ENCODE measurements around the gene FNBP1.

FNBP1 gene

DNA sequence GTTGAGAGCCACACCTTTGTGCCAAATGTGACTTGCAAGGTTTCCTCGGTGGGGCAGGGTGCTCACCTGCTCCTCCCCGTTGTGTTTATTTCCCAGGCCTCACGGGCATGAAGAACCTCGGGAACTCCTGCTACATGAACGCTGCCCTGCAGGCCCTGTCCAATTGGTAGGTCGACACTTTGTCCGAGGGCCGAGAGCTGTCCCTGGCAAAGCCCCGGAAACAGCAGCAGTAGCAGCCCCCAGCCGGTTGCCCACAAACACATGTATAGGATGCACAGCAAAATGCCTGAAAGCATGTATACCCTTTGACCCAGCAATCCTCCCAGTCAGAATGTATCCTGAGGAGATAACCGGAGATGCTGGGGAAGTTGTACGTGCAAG is 181.6 kb downstream of the FNBP1 start:
- H3K4me3 ChIP-seq (ENCODE audit: low read depth, low read length): no peak overlapping the region
- DNase-seq (ENCODE audit: low read depth): no peak
- TF ChIP-seq, protein P1, sequence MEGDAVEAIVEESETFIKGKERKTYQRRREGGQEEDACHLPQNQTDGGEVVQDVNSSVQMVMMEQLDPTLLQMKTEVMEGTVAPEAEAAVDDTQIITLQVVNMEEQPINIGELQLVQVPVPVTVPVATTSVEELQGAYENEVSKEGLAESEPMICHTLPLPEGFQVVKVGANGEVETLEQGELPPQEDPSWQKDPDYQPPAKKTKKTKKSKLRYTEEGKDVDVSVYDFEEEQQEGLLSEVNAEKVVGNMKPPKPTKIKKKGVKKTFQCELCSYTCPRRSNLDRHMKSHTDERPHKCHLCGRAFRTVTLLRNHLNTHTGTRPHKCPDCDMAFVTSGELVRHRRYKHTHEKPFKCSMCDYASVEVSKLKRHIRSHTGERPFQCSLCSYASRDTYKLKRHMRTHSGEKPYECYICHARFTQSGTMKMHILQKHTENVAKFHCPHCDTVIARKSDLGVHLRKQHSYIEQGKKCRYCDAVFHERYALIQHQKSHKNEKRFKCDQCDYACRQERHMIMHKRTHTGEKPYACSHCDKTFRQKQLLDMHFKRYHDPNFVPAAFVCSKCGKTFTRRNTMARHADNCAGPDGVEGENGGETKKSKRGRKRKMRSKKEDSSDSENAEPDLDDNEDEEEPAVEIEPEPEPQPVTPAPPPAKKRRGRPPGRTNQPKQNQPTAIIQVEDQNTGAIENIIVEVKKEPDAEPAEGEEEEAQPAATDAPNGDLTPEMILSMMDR (IDR thresholded peaks at IDR 0.05; ENCODE audit: low read depth, low read length, missing control alignments): no peak
- in situ Hi-C loops (cut with HindIII; ENCODE audit: low sequenced_read_pairs): no loop called here

DNA sequence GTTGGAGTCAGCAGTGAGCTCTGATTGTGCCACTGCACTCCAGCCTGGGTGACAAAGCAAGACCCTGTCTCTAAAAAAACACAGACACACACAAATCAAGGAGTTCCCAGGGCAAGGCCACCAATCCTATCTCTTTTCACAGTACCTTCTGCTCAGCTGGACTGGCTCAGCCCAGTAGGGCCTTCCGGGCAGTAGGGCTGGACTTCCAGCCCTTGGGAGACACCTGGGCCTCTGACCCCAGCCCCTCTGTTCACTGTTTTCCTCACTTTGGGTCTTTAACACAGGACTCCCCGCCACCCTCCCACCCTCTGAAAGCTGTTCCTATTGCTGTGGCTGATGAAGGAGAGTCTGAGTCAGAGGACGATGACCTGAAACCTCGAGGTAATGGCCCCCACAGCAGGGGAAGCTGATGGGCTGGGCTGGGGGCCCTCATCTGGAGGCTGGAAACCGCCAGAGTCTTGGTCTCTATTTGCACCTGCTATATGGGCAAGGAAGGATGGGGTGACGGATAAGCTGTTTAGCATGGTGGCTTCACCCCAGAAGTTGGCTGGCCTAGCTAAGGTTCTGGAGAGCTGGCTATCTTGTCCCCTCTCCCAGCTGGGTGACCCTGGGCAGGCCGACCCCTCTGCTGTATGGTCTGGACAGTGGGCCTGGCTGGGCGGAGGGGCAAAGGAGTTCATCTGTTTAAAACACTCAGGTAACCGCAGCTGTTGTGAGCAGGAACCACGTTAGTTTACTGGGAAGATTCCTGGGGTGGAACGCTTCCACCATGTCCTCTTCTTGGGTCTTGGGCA is 182.1 kb downstream of the FNBP1 start:
- in situ Hi-C loops (cut with HindIII; ENCODE audit: low sequenced_read_pairs): no loop called here
- no peak for DNase-seq (ENCODE audit: low read depth)

DNA sequence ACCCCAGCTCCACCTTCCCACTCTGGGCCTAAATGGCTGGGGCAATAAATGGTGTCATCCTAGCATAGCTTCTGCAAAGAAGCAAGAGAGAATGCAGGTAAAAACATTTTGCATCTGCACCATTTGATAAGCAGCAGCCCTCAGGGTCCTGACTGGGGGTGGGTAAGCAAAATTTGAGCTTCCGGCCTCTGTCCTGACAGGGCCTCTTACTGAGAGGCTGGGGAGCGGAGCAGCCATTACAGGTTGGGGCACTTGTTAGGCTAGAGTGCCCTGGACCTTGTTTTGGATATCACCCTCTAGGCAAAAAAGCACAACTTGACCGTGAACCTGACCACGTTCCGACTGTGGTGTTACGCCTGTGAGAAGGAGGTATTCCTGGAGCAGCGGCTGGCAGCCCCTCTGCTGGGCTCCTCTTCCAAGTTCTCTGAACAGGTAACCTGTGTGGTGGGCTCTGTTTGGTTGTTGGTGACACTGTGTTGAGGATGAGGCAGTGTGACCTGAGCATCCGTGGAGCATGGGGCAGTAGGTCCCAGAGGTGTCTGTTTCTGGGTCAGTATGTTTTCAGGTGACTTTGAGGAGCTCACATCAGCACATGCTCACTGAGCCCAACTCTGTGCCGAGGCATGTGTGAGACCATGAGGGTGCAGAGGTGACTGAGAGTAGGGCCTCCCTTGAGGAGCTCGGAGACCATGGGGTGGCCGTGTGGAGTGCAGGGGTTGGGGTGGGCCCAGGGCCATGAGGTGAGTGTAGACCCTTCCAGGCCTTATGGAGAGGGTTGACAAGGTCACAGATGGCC is 184.6 kb downstream of the FNBP1 start:
- TF ChIP-seq, protein P1 (IDR thresholded peaks at IDR 0.05; ENCODE audit: low read depth, low read length, missing control alignments): no peak
- no peak overlapping the region for H3K4me3 ChIP-seq (ENCODE audit: low read depth, low read length)
- no peak for DNase-seq (ENCODE audit: low read depth)
- in situ Hi-C loops (cut with HindIII; ENCODE audit: low sequenced_read_pairs): no loop called here

More for the DNA sequence above, 182.1 kb downstream of the FNBP1 start:
- TF ChIP-seq, protein P1 (IDR thresholded peaks at IDR 0.05; ENCODE audit: low read depth, low read length, missing control alignments): no peak
- H3K4me3 ChIP-seq (ENCODE audit: low read depth, low read length): no peak overlapping the region

DNA sequence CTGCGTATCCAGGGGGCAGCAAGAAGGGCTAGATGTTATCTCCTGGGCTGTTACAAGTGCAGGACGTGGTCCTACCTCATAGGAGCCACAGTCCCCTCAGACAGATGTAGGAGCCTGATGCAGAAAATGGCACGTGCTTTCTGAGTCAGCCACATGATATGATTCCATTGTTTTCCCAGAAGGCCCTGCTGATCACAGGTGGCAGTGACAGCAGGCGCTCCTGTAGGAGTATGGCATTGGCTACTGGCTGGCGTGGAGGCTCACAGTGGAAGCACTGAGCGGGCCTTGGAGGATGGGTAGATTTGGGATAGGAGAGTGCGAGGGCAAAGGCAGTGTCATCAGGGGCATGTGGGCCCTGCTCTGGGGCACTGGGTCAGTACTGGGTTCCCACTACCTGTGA is 185.8 kb downstream of the FNBP1 start:
- no peak for DNase-seq (ENCODE audit: low read depth)
- no peak overlapping the region for H3K4me3 ChIP-seq (ENCODE audit: low read depth, low read length)
- TF ChIP-seq, protein P1 (IDR thresholded peaks at IDR 0.05; ENCODE audit: low read depth, low read length, missing control alignments): no peak
- in situ Hi-C loops (cut with HindIII; ENCODE audit: low sequenced_read_pairs): no loop called here

DNA sequence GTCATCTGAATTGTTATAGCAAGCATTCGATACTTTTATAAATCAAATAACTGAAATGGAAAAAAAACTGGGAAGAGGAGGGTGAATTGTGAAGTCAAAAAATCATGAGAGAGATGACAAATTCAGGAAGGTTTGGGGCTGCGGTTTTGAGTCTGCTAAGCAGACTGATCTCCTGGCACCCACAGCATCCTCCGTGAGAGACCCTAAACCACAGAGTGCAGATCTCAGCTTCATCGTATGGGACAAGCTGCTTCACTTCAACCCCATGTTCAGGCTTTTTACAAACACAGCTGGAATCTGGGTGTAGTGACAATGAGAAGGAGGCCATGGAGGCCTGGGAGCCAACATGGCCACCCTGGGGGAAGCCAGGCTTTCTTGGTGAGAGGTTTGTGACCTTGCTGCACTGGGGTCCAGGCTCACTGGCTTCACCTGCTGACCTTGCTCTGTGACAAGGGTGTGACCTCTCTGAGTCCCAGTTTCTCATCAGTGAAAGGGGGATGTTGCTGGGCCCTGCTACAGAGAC is 188.3 kb downstream of the FNBP1 start:
- in situ Hi-C loops (cut with HindIII; ENCODE audit: low sequenced_read_pairs): no loop called here
- no peak overlapping the region for H3K4me3 ChIP-seq (ENCODE audit: low read depth, low read length)
- no peak for DNase-seq (ENCODE audit: low read depth)
- TF ChIP-seq, protein P1 (IDR thresholded peaks at IDR 0.05; ENCODE audit: low read depth, low read length, missing control alignments): no peak

DNA sequence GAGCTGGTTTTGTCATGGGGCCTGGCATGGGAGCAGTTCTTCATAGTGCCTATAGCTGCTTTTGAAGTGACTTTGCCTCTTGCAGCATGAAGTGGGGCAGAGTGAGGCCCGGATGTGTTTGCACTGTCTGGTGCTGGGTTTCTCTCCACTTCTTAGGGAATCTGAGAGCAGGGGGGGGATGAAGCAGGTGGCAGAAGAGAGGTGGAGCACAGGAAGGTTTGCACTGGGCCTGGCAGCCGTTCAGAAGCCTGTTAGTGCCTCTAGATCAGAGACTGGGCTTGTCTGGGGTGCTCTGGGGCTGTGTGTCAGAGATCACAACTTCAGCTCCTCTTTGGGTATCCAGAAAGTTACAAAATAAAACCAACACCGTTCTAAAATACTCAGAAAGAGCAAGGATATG is 189.4 kb downstream of the FNBP1 start:
- H3K4me3 ChIP-seq (ENCODE audit: low read depth, low read length): no peak overlapping the region
- TF ChIP-seq, protein P1 (IDR thresholded peaks at IDR 0.05; ENCODE audit: low read depth, low read length, missing control alignments): no peak
- no peak for DNase-seq (ENCODE audit: low read depth)
- in situ Hi-C loops (cut with HindIII; ENCODE audit: low sequenced_read_pairs): no loop called here
